GM19099 (cell line): ENCODE data around the gene GRID2IP.
A peak's percentile ranks its signal among the peaks of the same experiment; 100 is the strongest.

Experiments
- POLR2A ChIP-seq: IDR thresholded peaks from 3 replicates; pipeline ENCODE4 v1.6.1; 2011; ENCODE audit warnings: low read depth; ENCODE audit not compliant: insufficient read length; ENCODE audit errors: extremely low read depth

The GRID2IP gene

GRCh38 chr7:6481445-6481844 is 69.8 kb downstream of the GRID2IP start:
- no peak for TF ChIP-seq POLR2A

GRCh38 chr7:6480323-6480660 is 71.0 kb downstream of the GRID2IP start:
- TF ChIP-seq POLR2A, result no peak

GRCh38 chr7:6479067-6479466 is 72.2 kb downstream of the GRID2IP start:
- no peak for TF ChIP-seq POLR2A

- TF ChIP-seq POLR2A, result no peak
Measured at GRCh38 chr7:6478186-6478585, 73.1 kb downstream of the GRID2IP start.

GRCh38 chr7:6477318-6477660 is 74.0 kb downstream of the GRID2IP start:
- no peak for TF ChIP-seq POLR2A

GRCh38 chr7:6476596-6477317 is 74.5 kb downstream of the GRID2IP start:
- TF ChIP-seq POLR2A, result no peak

- TF ChIP-seq POLR2A, result no peak
Measured at GRCh38 chr7:6475433-6476186, 75.7 kb downstream of the GRID2IP start.

GRCh38 chr7:6465862-6466261 is 85.4 kb downstream of the GRID2IP start:
- TF ChIP-seq POLR2A, result no peak

GRCh38 chr7:6461946-6462550 is 89.2 kb downstream of the GRID2IP start:
- TF ChIP-seq POLR2A, result no peak

GRCh38 chr7:6460990-6461584 is 90.2 kb downstream of the GRID2IP start:
- no peak for TF ChIP-seq POLR2A

- no peak for TF ChIP-seq POLR2A
Measured at GRCh38 chr7:6460303-6460702, 91.0 kb downstream of the GRID2IP start.

GRCh38 chr7:6453734-6454133 is 97.5 kb downstream of the GRID2IP start:
- no peak for TF ChIP-seq POLR2A

- TF ChIP-seq POLR2A, result no peak
Measured at GRCh38 chr7:6451224-6451705, 100.0 kb downstream of the GRID2IP start.

- no peak for TF ChIP-seq POLR2A
Measured at GRCh38 chr7:6448943-6449543, 102.2 kb downstream of the GRID2IP start.

- peak; percentile 96 for TF ChIP-seq POLR2A
Measured at GRCh38 chr7:6447581-6448199, 103.6 kb downstream of the GRID2IP start, which contains the start of gene DAGLB. DAGLB (minus strand) TSS chr7:6447954; CDS start chr7:6447842, 112 bp downstream.
